H1 (cell line): Measurements from ENCODE around the gene MAP3K3. TPM values are rescaled to one million over a fixed set of nuclear protein-coding genes. Genes with fewer than 3 reads are reported as not detected.

Experiments
- CTCF ChIA-PET: fragments of 300-600 bp; sonication (Branson Sonifier 250); formaldehyde crosslinking; loops from one replicate; lab custom pipeline; 2021; ENCODE audit not compliant: partially characterized antibody; lab: Charles Lee
- POLR2A ChIA-PET: fragments of 300-600 bp; sonication (Branson Sonifier 250); formaldehyde crosslinking; loops from one replicate; lab custom pipeline; 2021; ENCODE audit warnings: inconsistent platforms; ENCODE audit not compliant: partially characterized antibody; lab: Charles Lee
- DNase-seq, 2 experiments: peaks; one replicate each; pipeline versions ENCODE4 v3.0.0 to v3.0.0-alpha.2; 2010 to 2022; ENCODE audit warnings: low spot score in 2 of 2, low read depth in 1 of 2, mixed read lengths in 1 of 2
- FAIRE-seq: peaks from 2 replicates; lab custom pipeline; 2011; peaks lifted over from hg19 to GRCh38; lab: Jason Lieb, UNC
- H2AFZ ChIP-seq: 2 replicates; pipeline ENCODE4 v1.8.1; 2012; ENCODE audit warnings: low read length, inconsistent platforms
- H2AK5ac ChIP-seq: 2 replicates; pipeline ENCODE4 v1.6.1; 2013; ENCODE audit warnings: low read depth, low read length
- H2BK120ac ChIP-seq: replicated peaks from 2 replicates; pipeline ENCODE3; 2013; ENCODE audit warnings: low read depth, low read length, inconsistent platforms
- H2BK12ac ChIP-seq: 2 replicates; pipeline ENCODE4 v1.6.1; 2013; ENCODE audit warnings: low read depth, low read length
- H2BK15ac ChIP-seq: 2 replicates; pipeline ENCODE4 v1.6.1; 2013; ENCODE audit warnings: low read length
- H2BK20ac ChIP-seq: 2 replicates; pipeline ENCODE4 v1.6.1; 2013; ENCODE audit warnings: low read length
- H2BK5ac ChIP-seq: 2 replicates; pipeline ENCODE4 v1.6.1; 2013; ENCODE audit warnings: low read depth, low read length
- H3K14ac ChIP-seq: 2 replicates; pipeline ENCODE4 v1.6.1; 2013; ENCODE audit warnings: inconsistent platforms; ENCODE audit not compliant: insufficient read length
- H3K18ac ChIP-seq: 2 replicates; pipeline ENCODE4 v1.6.1; 2013; ENCODE audit warnings: low read length; ENCODE audit errors: extremely low read depth
- H3K23ac ChIP-seq: 2 replicates; pipeline ENCODE4 v1.6.1; 2013; ENCODE audit warnings: inconsistent platforms; ENCODE audit not compliant: insufficient read length
- H3K23me2 ChIP-seq: 2 replicates; pipeline ENCODE4 v1.6.1; 2013; ENCODE audit warnings: low read depth, low read length
- H3K27ac ChIP-seq: 2 replicates; pipeline ENCODE4 v1.6.1; 2011; ENCODE audit warnings: low read depth, low read length, inconsistent platforms
- H3K27me3 ChIP-seq, 4 experiments: replicated peaks in 1 of 4; 1 replicate in 1 of 4; 2 replicates in 3 of 4; pipeline versions ENCODE4 v1.6.1 to v1.8.1; 2011 to 2013; ENCODE audit warnings: low read length in 3 of 4, mild to moderate bottlenecking in 3 of 4, inconsistent platforms in 2 of 4, mixed read lengths in 2 of 4, moderate library complexity in 1 of 4; ENCODE audit not compliant: control insufficient read depth in 3 of 4, insufficient read depth in 3 of 4; ENCODE audit errors: extremely low read depth in 1 of 4
- H3K36me3 ChIP-seq, 4 experiments: 2 replicates each; pipeline versions ENCODE4 v1.6.1 to v1.8.1; 2011 to 2013; ENCODE audit warnings: mild to moderate bottlenecking in 4 of 4, low read length in 3 of 4, moderate library complexity in 2 of 4, control low read depth in 1 of 4, inconsistent platforms in 1 of 4; ENCODE audit not compliant: insufficient read depth in 4 of 4, control insufficient read depth in 2 of 4
- H3K4ac ChIP-seq: replicated peaks from 2 replicates; pipeline ENCODE3; 2013; ENCODE audit warnings: low read length, low read depth, mixed read lengths, inconsistent platforms; ENCODE audit not compliant: insufficient read length
- H3K4me1 ChIP-seq, 4 experiments: replicated peaks in 1 of 4; 1 replicate in 1 of 4; 2 replicates in 3 of 4; pipeline versions ENCODE4 v1.6.1 to v1.8.1; 2011 to 2013; ENCODE audit warnings: low read length in 3 of 4, inconsistent platforms in 2 of 4, mixed read lengths in 1 of 4; ENCODE audit not compliant: insufficient read depth in 4 of 4, control insufficient read depth in 3 of 4
- H3K4me2 ChIP-seq, 2 experiments: 2 replicates each; pipeline versions ENCODE4 v1.6.1 to v1.8.1; 2011 to 2013; ENCODE audit warnings: low read depth in 2 of 2, low read length in 2 of 2, control low read depth in 1 of 2, inconsistent platforms in 1 of 2, mild to moderate bottlenecking in 1 of 2; ENCODE audit not compliant: insufficient read depth in 1 of 2
- H3K4me3 ChIP-seq, 4 experiments: fragments of 200-600, 300-600 bp in 1 of 4; sonication (generic), shearing (Covaris generic), sonication (Bioruptor Twin) in 1 of 4; 2 replicates each; pipeline versions ENCODE4 v1.5.1 to v1.8.1; 2011 to 2016; ENCODE audit warnings: low read length in 4 of 4, low read depth in 3 of 4, control low read depth in 2 of 4, inconsistent platforms in 2 of 4, mild to moderate bottlenecking in 2 of 4, mixed read lengths in 1 of 4, moderate library complexity in 1 of 4; ENCODE audit not compliant: insufficient read depth in 2 of 4; ENCODE audit errors: extremely low read depth in 1 of 4
- H3K56ac ChIP-seq: replicated peaks from 2 replicates; pipeline ENCODE3; 2013; ENCODE audit warnings: low read depth, mild to moderate bottlenecking, mixed read lengths, low read length, inconsistent platforms; ENCODE audit not compliant: insufficient read length
- H3K79me1 ChIP-seq: 2 replicates; pipeline ENCODE4 v1.6.1; 2013; ENCODE audit warnings: low read depth, low read length, control low read depth
- H3K79me2 ChIP-seq, 2 experiments: 2 replicates each; pipeline versions ENCODE4 v1.6.1 to v1.8.1; 2012 to 2013; ENCODE audit warnings: low read length in 2 of 2, mild to moderate bottlenecking in 2 of 2, inconsistent platforms in 1 of 2; ENCODE audit not compliant: insufficient read depth in 2 of 2, control insufficient read depth in 1 of 2
- H3K9ac ChIP-seq, 4 experiments: replicated peaks in 1 of 4; 1 replicate in 1 of 4; 2 replicates in 3 of 4; pipeline versions ENCODE4 v1.6.1 to v1.8.1; 2011 to 2013; ENCODE audit warnings: low read depth in 3 of 4, low read length in 3 of 4, control low read depth in 2 of 4, mild to moderate bottlenecking in 2 of 4, moderate library complexity in 2 of 4, inconsistent platforms in 1 of 4; ENCODE audit errors: extremely low read depth in 1 of 4
- H3K9me3 ChIP-seq, 2 experiments: 2 replicates each; pipeline versions ENCODE4 v1.6.1 to v1.8.1; 2012 to 2013; ENCODE audit warnings: mild to moderate bottlenecking in 2 of 2, moderate library complexity in 2 of 2, control low read depth in 1 of 2, inconsistent platforms in 1 of 2, low read depth in 1 of 2, low read length in 1 of 2, mixed read lengths in 1 of 2; ENCODE audit not compliant: insufficient read depth in 2 of 2
- H4K20me1 ChIP-seq, 2 experiments: replicated peaks in 1 of 2; 2 replicates each; pipeline versions ENCODE3 to v1.8.1; 2011 to 2013; ENCODE audit warnings: inconsistent platforms in 2 of 2, low read length in 2 of 2, mild to moderate bottlenecking in 1 of 2; ENCODE audit not compliant: insufficient read depth in 2 of 2, control insufficient read depth in 1 of 2
- H4K5ac ChIP-seq: 2 replicates; pipeline ENCODE4 v1.6.1; 2013; ENCODE audit warnings: low read length, low read depth, mixed read lengths, inconsistent platforms; ENCODE audit not compliant: insufficient read length
- H4K8ac ChIP-seq: 2 replicates; pipeline ENCODE4 v1.8.0; 2013; ENCODE audit warnings: mild to moderate bottlenecking, moderate library complexity, low read length, inconsistent platforms; ENCODE audit not compliant: insufficient read depth; ENCODE audit errors: extremely low read depth
- H4K91ac ChIP-seq: replicated peaks from 2 replicates; pipeline ENCODE3; 2013; ENCODE audit warnings: low read length, mixed read lengths, inconsistent platforms; ENCODE audit not compliant: insufficient read length
- BRCA1 ChIP-seq: IDR thresholded peaks from 2 replicates; pipeline ENCODE4 v1.6.1; 2012; ENCODE audit warnings: low read depth, low read length, improper control_type of control experiment
- CTBP2 ChIP-seq: IDR thresholded peaks from 2 replicates; pipeline ENCODE4 v1.7.0; 2011; ENCODE audit warnings: borderline replicate concordance, mild to moderate bottlenecking, moderate library complexity, mixed read lengths, low read length; ENCODE audit not compliant: insufficient read depth, insufficient read length
- EZH2 ChIP-seq: fragments of 200-600 bp; sonication (generic); IDR thresholded peaks from 2 replicates; pipeline ENCODE4 v1.7.1; 2012; ENCODE audit warnings: low read depth, mild to moderate bottlenecking, moderate library complexity, low read length, inconsistent platforms; ENCODE audit not compliant: severe bottlenecking
- POLR2A ChIP-seq, 2 experiments: IDR thresholded peaks; 1 replicate in 1 of 2; 2 replicates in 1 of 2; pipeline ENCODE4 v1.6.1; 2011; ENCODE audit warnings: low read depth in 2 of 2, low read length in 2 of 2, mild to moderate bottlenecking in 2 of 2; ENCODE audit errors: control extremely low read depth in 1 of 2
- SP2 ChIP-seq: IDR thresholded peaks from 2 replicates; pipeline ENCODE4 v1.6.1; 2012; ENCODE audit warnings: mild to moderate bottlenecking, low read length, inconsistent platforms
- SRF ChIP-seq: IDR thresholded peaks from 2 replicates; pipeline ENCODE4 v1.6.1; 2011; ENCODE audit warnings: mild to moderate bottlenecking, low read depth, low read length, moderate library complexity
- TAF7 ChIP-seq: optimal IDR thresholded peaks from 2 replicates; pipeline ENCODE3; 2011; ENCODE audit warnings: low read depth, mild to moderate bottlenecking, inconsistent platforms, low read length, moderate library complexity, borderline replicate concordance
- TCF12 ChIP-seq: IDR thresholded peaks from 2 replicates; pipeline ENCODE4 v1.6.1; 2011; ENCODE audit warnings: low read depth, mild to moderate bottlenecking, low read length
- WGBS, 2 experiments: shearing (Covaris generic) in 1 of 2; methylation state at CpG; one replicate each; pipeline versions ENCODE4 v1.1.6 to v1.1.7; 2013 to 2015; ENCODE audit warnings: low lambda C conversion rate in 2 of 2, mixed read lengths in 2 of 2, inconsistent platforms in 1 of 2, low coverage in 1 of 2, missing lambda C conversion rate in 1 of 2; ENCODE audit not compliant: insufficient replicate concordance in 2 of 2, insufficient coverage in 1 of 2, insufficient read length in 1 of 2; ENCODE audit errors: extremely low coverage in 1 of 2, missing lambda C conversion rate in 1 of 2; 5-methylcytosine and 5-hydroxymethylcytosine counted together
- polyA plus RNA-seq, 7 experiments: library from polyadenylated mRNA; depleted of rRNA in 3 of 7; stranded (reverse) in 5 of 7; unstranded in 2 of 7; fragments of >200 nt in 5 of 7; fragments of 200-250 nt in 2 of 7; gene quantifications; 1 replicate in 5 of 7; 2 replicates in 1 of 7; 4 replicates in 1 of 7; pipeline versions ENCODE4 v1.2.1 to v1.2.3, GENCODE V29; 2011 to 2013; ENCODE audit warnings: missing spikeins in 2 of 7, mixed read lengths in 2 of 7
- total RNA-seq: library from RNA; stranded (reverse); fragmentation: NEBNext Ultra II Directional; extraction: Animal tissue kit (Norgen Biotek cat#: 25700); gene quantifications from 2 replicates; pipeline ENCODE4 v1.2.1, GENCODE V29; 2021

MAP3K3 gene
- total and polyA plus RNA-seq, 2 of the 8 experiments (the other 6 are each of a cell fraction or from before 2014, with no cell fraction given), result 10.3 to 21.0 TPM

- no peaks in the 10 kb centered on the region for H3K79me1 ChIP-seq
- no peak overlapping the region for H4K91ac ChIP-seq
- no peak overlapping the region for H3K23ac ChIP-seq
- H2BK20ac ChIP-seq, result no peak overlapping the region
- no peak overlapping the region for H3K18ac ChIP-seq
- H3K4ac ChIP-seq, result no peak overlapping the region
- H4K5ac ChIP-seq, result no peak overlapping the region
- H2BK12ac ChIP-seq, result no peak overlapping the region
- FAIRE-seq, result no peak
- no peak overlapping the region for H3K9ac ChIP-seq
- no peak overlapping the region for H3K4me2 ChIP-seq
- H3K79me2 ChIP-seq, result no peaks in the 10 kb centered on the region
- H3K14ac ChIP-seq, result no peak overlapping the region
- no peak overlapping the region for H3K4me3 ChIP-seq
- H3K36me3 ChIP-seq, result peaks cover 0 to 5% (median 0%) of the 10 kb centered on the region in 4 experiments; a peak in 3 of 8 replicates
- H2BK120ac ChIP-seq, result no peak overlapping the region
- no peaks in the 10 kb centered on the region for H3K9me3 ChIP-seq
- no peak for DNase-seq
- WGBS, 2 experiments, result 84% methylated on average over 2 of the region's 2 CpGs; no CpG with 5 or more reads in 1 of the 2 experiments
- H3K4me1 ChIP-seq, result no peaks in the 10 kb centered on the region
- H4K8ac ChIP-seq, result no peak overlapping the region
- H2BK5ac ChIP-seq, result no peak overlapping the region
- TF ChIP-seq POLR2A (IDR thresholded peaks at IDR 0.05; ENCODE audit: control extremely low read depth in 1 of 2, low read depth in 2 of 2, low read length in 2 of 2) (no peak), TAF7 (no peak), EZH2 (no peak), TCF12 (no peak), SRF (no peak), BRCA1 (no peak), SP2 (no peak), CTBP2 (no peak)
- H3K27me3 ChIP-seq, result no peaks in the 10 kb centered on the region
- H2BK15ac ChIP-seq, result no peak overlapping the region
- H2AFZ ChIP-seq, result no peak overlapping the region
- CTCF ChIA-PET, result interaction anchor here (2.8 to 5.6 kb wide), 6 partner anchors 39 to 188 kb away, joined by 13 to 64 read pairs (median 27); no protein-coding TSS in a partner anchor
- H3K56ac ChIP-seq, result no peak overlapping the region
- no peaks in the 10 kb centered on the region for H3K23me2 ChIP-seq
- no peak overlapping the region for H3K27ac ChIP-seq
- no peaks in the 10 kb centered on the region for H4K20me1 ChIP-seq
- POLR2A ChIA-PET, result interaction anchor here (1.5 kb wide), 1 partner anchor 13 kb away, joined by 3 read pairs; the partner anchor contains the start of gene TACO1
- no peak overlapping the region for H2AK5ac ChIP-seq
Observed at GRCh38 chr17:63613663-63614062, 8.6 kb upstream of the MAP3K3 start.
